Lower leg skin (tissue), 3 donors: ENCODE measurements around the gene PRTG.

Source experiments
- CTCF ChIP-seq, 3 donors: fragments of 450-650 bp; IDR thresholded peaks; one replicate each; pipeline ENCODE4 v1.5.1; 2016; ENCODE audit warnings: antibody characterized with exemption in 3 of 3, mild to moderate bottlenecking in 3 of 3, moderate library complexity in 2 of 3
- POLR2A ChIP-seq, 2 donors: fragments of 450-650 bp; IDR thresholded peaks; one replicate each; pipeline ENCODE4 v1.6.1; 2016 to 2017; ENCODE audit warnings: antibody characterized with exemption in 2 of 2, mild to moderate bottlenecking in 1 of 2, moderate library complexity in 1 of 2

DNA sequence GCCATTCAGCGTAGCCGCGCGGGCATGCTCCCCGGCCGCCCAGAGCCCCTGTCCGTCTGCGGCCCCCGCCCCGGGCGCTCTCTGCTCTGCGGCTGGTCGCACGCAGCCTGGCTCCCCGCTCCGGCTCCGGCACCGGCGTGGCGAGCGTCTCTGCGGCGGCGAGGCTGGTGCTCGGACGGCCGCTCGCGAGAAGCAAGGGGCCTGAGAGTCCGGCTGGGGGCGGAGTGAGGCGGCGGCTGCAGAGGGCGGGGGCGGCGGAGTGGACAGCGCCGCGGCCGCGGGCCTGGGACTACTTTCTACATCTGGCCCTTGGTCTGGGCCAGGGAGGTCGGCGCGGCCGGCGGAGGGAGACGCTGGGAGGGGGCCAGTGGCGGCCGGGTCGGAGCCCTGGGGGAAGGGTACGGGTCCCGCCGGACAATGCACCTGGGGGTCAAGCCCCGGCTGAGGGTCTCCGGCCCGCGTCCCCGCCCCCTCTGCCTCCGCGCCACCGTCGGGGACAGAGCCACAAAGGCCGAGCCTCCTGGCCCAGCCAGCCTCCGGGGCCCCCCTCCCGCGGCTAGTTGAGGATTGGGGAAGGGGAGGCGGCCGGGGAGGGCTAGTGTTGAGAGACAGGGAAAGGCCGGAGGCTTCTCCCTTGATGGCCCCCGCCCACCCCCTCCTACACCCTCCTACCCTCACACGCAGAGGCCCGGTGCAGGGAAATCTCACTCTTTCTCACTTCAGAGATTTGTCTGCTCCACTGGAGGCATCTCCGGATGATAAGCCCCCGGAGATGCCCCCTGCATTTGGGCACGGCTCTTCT is at the start of gene PRTG:
- TF ChIP-seq CTCF (IDR thresholded peaks at IDR 0.05), result no peak
- no peak for TF ChIP-seq POLR2A (IDR thresholded peaks at IDR 0.05)
